Measurements from ENCODE around the gene IQCK.

DNA sequence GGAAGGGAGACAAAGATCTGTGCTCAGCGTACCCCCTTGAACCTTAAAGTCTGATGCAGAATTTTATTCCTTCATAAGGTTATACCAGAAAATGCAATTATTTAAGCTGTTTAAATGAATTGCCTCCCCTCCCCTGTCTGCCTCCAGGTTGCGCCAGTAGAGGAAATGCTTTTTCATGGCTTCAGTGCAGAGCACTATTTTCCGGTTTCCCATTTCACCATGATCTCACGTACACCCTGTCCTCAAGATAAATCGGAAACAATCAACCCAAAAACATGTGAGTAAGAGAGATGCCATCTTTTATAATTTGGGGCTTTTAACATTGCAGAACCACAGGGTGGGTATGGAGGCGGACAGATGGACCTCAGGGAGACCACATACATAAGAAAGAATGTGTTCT, 15.5 kb downstream of the IQCK start:
- TF ChIP-seq, protein P1, sequence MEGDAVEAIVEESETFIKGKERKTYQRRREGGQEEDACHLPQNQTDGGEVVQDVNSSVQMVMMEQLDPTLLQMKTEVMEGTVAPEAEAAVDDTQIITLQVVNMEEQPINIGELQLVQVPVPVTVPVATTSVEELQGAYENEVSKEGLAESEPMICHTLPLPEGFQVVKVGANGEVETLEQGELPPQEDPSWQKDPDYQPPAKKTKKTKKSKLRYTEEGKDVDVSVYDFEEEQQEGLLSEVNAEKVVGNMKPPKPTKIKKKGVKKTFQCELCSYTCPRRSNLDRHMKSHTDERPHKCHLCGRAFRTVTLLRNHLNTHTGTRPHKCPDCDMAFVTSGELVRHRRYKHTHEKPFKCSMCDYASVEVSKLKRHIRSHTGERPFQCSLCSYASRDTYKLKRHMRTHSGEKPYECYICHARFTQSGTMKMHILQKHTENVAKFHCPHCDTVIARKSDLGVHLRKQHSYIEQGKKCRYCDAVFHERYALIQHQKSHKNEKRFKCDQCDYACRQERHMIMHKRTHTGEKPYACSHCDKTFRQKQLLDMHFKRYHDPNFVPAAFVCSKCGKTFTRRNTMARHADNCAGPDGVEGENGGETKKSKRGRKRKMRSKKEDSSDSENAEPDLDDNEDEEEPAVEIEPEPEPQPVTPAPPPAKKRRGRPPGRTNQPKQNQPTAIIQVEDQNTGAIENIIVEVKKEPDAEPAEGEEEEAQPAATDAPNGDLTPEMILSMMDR (IDR thresholded peaks at IDR 0.05), result no peak
- TF ChIP-seq POLR2A (IDR thresholded peaks at IDR 0.05), result no peak

Data from testis (tissue), 2 donors.